ENCODE measurements around the gene LCNL1.

DNA sequence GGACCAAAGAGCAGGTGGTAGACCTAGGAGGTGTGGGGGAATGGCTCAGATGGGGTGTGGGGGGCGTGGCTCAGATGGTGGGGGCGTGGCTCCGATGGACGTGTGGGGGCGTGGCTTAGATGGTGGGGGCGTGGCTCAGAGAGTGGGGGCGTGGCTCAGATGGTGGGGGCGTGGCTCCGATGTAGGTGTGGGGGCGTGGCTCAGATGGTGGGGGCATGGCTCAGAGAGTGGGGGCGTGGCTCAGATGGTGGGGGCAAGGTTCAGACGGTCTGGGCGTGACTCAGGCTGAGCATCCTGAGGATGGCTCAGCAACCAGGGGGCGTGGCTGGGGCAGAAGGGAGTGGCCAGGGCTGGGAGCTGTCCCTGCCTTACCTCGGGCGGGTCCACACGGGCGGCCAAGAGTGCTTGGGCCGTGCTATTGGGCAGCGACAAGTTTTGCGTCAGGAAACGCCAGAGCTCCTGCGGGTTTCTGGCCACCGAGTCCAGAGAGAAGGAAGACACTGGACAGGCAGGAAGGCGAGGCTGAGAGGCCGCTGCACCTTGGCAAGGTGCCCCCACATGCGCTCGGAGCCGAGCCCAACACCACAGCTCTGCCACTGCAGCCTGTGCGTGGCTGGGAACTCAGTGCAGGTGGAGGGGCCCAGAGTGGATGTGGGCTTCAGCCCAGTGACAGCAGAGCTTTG, 39.3 kb downstream of the LCNL1 start:
- TF ChIP-seq POLR2A (IDR thresholded peaks at IDR 0.05; ENCODE audit: low read length), result no peak
- TF ChIP-seq GATA1 (IDR thresholded peaks at IDR 0.05; ENCODE audit: low read depth, low read length), result no peak
